Rectal smooth muscle tissue (tissue), 1 donor: ENCODE results near the gene CPT2.
A peak's percentile ranks its signal among the peaks of the same experiment; 100 is the strongest.

Source experiments
- H3K27ac ChIP-seq: one replicate; pipeline ENCODE4 v1.7.0; 2013; ENCODE audit warnings: low read depth, low read length, inconsistent platforms
- H3K27me3 ChIP-seq: one replicate; pipeline ENCODE4 v1.7.0; 2013; ENCODE audit warnings: low read length; ENCODE audit not compliant: control insufficient read depth, insufficient read depth
- H3K36me3 ChIP-seq: one replicate; pipeline ENCODE4 v1.7.0; 2013; ENCODE audit warnings: low read length; ENCODE audit not compliant: control insufficient read depth, insufficient read depth
- H3K4me1 ChIP-seq: one replicate; pipeline ENCODE4 v1.7.0; 2013; ENCODE audit warnings: low read length; ENCODE audit not compliant: control insufficient read depth, insufficient read depth
- H3K4me3 ChIP-seq: one replicate; pipeline ENCODE4 v1.7.0; 2013; ENCODE audit warnings: low read length
- H3K9ac ChIP-seq: one replicate; pipeline ENCODE4 v1.7.0; 2013; ENCODE audit warnings: low read length

Gene CPT2

DNA sequence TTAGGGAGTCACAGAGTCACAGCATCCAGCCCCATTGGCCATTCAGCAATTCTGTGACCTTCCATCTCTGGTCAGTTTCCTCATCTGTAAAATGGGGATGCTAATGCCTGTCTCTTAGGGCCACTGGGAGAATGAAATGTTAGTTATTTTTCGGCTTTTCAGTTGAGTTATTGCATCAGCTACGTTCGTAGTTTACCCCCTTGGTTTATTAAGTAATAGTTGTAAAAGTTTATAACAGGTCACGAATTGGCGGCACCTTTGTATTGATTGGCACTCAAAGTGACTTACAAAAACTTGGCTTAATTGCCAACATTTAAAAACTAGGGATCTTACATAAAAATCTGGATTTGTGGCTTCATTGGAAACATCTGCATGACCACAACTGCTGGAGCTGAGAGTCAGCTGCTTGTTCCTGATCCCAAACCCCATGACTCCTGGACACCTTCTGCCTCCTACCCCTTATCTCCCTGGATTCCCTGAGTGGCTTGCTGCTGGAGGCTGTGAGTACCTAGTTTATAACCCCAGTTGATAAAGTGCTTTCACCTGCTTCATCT is 31.1 kb upstream of the CPT2 start:
- H3K9ac ChIP-seq, result no peak overlapping the region
- no peak overlapping the region for H3K27ac ChIP-seq
- H3K4me3 ChIP-seq, result no peak overlapping the region
- no peaks in the 10 kb centered on the region for H3K36me3 ChIP-seq
- H3K4me1 ChIP-seq, result no peaks in the 10 kb centered on the region
- no peaks in the 10 kb centered on the region for H3K27me3 ChIP-seq

DNA sequence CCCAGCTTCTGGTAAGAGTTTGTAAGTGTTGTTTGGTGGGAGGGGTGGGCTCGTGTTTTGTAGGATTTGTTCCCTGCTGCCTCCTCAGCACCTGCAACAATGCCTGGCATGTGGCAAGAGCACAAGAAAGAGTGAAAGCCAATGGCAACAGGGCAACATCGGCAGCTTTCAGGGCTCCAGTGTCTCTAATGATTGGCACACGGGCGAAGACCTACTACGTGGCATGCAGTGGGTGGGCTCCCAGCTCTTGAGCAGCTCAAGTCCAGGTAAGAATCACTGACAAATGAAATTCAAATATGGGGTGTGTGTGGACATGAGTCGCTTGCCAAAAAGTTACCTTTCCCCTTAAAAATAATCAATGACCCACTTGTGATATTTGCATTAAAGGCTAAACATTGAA is 30.3 kb upstream of the CPT2 start:
- no peak overlapping the region for H3K4me3 ChIP-seq
- H3K36me3 ChIP-seq, result no peaks in the 10 kb centered on the region
- H3K27ac ChIP-seq, result no peak overlapping the region
- H3K27me3 ChIP-seq, result no peaks in the 10 kb centered on the region
- H3K4me1 ChIP-seq, result no peaks in the 10 kb centered on the region
- H3K9ac ChIP-seq, result no peak overlapping the region

DNA sequence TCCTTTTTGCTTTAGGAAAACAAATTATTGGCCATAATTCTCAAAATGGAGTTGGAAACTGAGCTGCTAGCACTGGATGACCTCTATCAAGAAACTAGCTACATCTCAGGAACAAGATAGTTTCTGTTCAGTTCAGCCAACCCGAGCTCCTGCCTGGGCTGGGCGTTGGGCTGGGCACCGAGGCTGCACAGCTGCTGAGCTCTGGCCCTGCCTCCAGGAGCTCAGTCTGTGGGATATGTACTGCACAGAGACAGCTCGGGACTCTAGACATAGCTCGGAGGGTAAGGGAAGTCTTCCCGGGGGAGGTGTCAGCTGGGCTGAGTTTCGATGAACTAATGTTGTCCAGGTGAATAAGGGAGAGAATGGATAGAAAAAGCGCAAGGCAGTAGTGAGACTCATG is 29.7 kb upstream of the CPT2 start:
- Histone ChIP-seq H3K4me3 (no peak overlapping the region), H3K4me1 (no peaks in the 10 kb centered on the region), H3K9ac (no peak overlapping the region), H3K27me3 (no peaks in the 10 kb centered on the region), H3K36me3 (no peaks in the 10 kb centered on the region), H3K27ac (no peak overlapping the region)

DNA sequence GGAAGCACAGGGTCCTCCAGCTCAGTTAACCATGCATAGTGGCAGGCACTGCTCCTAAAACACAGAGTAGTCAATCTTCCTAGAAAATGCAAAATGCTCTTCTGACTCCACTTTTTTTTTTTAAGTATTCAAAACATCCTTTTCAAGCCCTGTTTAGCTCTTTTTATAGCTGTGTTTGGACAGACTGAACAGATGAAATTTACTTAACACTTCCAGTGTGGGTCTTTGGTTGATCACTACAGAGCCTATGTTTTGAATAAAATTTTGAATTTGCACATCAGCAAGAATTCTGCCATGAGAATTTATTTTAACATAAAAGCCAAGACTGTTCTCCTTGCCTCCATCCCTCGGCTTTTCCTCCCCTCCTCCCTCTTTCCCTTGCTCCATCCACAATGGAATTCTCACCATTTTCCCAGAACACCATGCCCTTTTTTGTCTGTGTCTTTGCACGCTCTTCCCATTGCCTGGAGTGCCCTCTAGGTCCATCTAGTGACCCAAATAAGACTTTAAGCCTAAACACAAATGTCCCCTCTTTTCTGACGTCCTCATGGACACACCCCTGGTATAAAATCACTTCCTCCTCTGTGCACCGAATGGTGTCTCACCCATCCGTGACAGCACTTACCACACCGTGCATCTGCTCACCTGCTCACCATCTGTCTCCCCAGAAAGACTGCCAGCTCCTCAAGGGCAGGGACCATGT is 24.0 kb upstream of the CPT2 start:
- no peak overlapping the region for H3K9ac ChIP-seq

DNA sequence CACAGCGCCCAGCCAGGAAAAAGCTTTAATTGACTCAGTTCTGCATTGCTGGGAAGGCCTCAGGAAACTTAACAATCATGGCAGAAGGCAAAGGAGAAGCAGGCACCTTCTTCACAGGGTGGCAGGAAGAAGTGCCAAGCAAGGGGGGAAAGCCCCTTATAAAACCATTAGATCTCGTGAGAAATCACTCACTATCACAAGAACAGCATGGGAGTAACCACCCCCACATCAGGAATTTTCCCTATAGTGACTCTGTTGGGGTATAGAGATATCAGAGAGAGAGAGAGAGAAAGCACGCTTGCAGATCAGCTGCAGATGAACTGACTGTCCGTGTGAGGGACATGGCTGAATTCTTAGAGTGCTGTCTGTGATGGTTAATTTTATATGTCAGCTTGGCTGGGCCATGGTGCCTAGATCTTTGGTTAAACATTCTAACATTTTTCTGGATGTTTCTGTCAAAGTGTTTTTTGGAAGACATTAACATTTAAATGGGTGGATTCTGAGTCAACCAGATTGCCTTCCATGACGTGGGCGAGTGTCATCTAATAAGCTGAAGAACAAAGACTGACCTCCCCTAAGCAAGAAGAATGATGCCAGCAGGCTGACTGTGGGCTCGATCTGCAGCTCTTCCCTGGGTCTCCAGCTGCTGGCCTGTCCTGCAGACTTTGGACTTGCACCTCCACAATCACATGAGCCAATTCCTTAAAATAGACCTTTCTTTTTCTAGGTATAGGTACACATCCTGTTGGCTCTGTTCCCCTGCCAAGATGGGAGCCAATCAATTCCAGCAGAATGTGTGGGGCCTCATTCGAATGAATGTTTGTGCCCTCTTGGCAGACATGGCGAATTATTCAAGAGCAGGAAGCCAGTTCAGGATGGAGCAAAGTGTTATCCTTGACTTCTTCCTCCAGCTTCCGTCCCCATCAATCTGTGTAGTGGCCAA is 21.4 kb upstream of the CPT2 start:
- peaks cover 14% of the 10 kb centered on the region for H3K4me1 ChIP-seq
- H3K4me3 ChIP-seq, result no peak overlapping the region
- no peak overlapping the region for H3K27ac ChIP-seq
- H3K36me3 ChIP-seq, result no peaks in the 10 kb centered on the region
- H3K9ac ChIP-seq, result no peak overlapping the region
- H3K27me3 ChIP-seq, result no peaks in the 10 kb centered on the region

More for the DNA sequence above, 24.0 kb upstream of the CPT2 start:
- Histone ChIP-seq H3K36me3 (no peaks in the 10 kb centered on the region), H3K27me3 (no peaks in the 10 kb centered on the region), H3K4me3 (no peak overlapping the region), H3K27ac (peak overlapping the region; percentile 42), H3K4me1 (peaks cover 14% of the 10 kb centered on the region)

DNA sequence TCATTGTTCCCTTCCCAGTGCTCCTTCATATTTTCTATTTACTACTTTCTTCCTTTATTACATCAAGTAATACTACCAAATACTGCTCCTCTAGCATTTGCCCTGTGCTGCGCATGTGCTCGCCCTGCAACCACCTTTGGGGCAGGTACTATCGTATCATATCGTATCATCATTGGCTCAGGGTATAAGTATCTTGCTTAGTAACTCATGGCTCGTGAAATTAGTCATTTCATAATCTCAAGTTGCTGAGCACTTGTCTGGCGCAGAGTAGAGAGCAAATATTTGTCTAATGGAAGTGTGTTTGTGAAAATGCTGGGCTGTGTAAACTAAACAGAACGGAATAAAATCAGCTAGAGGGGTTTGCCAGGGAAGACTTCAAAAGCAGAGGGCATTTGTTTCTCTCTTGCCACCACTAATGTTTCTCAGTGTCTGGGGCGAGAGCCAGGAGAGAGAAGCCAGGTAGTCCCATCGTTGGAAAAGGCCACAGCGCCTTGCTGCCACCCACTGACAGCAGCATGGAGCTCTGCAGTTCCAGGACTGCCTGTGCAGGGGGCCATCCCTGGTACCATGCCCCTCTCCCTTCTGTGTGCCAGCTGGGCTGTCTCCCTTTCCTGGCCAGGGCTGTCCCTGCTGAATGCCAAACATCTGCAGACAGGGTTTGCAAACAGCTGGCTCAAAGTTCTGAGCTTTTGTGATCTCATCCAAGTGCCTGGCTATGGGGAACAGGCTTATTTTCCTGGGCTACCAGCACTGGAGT is 20.0 kb upstream of the CPT2 start:
- peak overlapping the region; percentile 53 for H3K27ac ChIP-seq
- no peak overlapping the region for H3K4me3 ChIP-seq
- H3K9ac ChIP-seq, result no peak overlapping the region
- peaks cover 14% of the 10 kb centered on the region for H3K4me1 ChIP-seq
- H3K36me3 ChIP-seq, result no peaks in the 10 kb centered on the region
- H3K27me3 ChIP-seq, result no peaks in the 10 kb centered on the region

DNA sequence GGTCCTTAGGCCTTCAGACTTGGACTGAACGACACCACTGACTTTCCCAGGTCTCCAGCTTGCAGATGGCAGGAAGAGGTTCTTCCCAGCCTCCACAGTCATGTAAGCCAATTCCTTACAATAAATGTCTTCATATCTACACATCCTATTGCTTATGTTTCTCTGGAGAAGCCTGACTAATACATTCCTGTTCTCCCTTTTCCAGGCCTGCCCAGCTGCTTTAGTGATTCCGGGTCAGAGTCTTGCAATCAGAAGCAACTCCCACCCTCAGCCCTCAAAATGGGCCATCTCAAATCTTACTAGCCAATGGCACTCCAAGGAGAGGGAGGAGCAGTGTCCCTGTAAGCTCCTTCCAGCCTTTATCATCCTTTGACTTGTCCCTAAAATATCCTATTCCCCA is 16.4 kb upstream of the CPT2 start:
- no peaks in the 10 kb centered on the region for H3K27me3 ChIP-seq
- no peak overlapping the region for H3K27ac ChIP-seq
- no peaks in the 10 kb centered on the region for H3K36me3 ChIP-seq
- no peak overlapping the region for H3K9ac ChIP-seq
- H3K4me3 ChIP-seq, result no peak overlapping the region
- peaks cover 11% of the 10 kb centered on the region for H3K4me1 ChIP-seq

DNA sequence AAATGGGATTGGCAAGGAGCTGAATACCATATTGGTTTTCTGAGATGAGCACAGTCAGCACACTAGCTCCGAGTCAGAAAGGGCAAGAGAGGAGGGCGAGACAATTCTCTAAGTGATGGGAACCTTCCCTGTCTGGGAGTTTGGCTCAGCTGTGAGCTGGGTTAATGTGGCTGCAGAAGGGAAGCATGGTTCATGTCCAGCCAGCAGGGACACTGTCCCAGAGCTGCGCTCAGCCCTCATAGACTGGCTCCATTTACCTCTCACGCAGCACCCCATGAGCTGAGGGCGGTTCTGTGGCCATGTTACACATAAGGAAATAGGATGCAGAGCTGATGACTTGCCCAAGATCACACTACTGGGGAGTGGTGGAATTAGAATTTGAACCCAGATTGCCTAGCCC is 15.7 kb upstream of the CPT2 start:
- Histone ChIP-seq H3K27me3 (no peaks in the 10 kb centered on the region), H3K4me1 (peaks cover 11% of the 10 kb centered on the region), H3K27ac (no peak overlapping the region), H3K9ac (no peak overlapping the region), H3K4me3 (no peak overlapping the region), H3K36me3 (no peaks in the 10 kb centered on the region)

DNA sequence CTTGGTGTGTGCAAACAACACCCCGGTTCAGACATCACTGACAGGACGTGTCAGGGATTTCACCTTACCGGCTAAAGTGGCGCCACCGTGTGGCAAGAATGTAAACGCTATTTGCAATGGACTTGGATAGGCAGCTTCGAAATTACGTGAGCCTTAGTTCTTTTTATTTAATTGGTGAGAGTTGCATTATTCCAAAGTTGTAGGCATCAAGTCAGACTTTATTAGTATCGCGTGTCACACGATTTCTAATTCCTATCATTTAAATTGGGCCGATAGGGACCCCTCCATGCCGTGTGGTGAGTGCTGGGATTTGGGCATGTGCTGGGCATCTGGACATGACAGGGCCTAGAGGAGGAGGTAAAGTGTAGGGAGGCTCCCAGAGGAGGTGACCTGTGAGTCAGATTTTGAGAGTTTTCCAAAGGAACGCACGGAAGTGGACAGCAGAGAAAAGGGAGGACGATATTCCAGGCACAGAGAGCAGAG is 14.5 kb upstream of the CPT2 start:
- no peaks in the 10 kb centered on the region for H3K27me3 ChIP-seq
- H3K4me1 ChIP-seq, result peaks cover 1% of the 10 kb centered on the region
- no peak overlapping the region for H3K4me3 ChIP-seq
- H3K9ac ChIP-seq, result no peak overlapping the region
- H3K27ac ChIP-seq, result no peak overlapping the region
- H3K36me3 ChIP-seq, result no peaks in the 10 kb centered on the region

DNA sequence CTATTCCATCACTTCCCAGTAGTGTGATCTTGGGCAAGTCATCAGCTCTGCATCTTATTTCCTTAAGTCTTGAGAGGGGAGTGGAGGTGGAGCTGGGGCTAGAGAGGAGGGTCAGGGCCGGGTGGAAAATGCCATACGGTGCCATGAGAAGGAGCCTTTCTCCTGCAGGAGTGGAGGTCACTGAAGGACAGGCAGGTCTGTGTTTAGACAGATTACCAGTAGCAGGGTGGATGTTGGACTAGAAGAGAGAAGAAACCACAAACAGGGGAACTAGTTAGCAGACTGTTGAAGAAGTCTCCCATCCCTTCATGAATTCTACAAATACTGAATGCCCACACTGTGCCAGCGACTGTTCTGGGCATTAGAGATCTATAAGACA is 13.9 kb upstream of the CPT2 start:
- Histone ChIP-seq H3K9ac (no peak overlapping the region), H3K27me3 (no peaks in the 10 kb centered on the region), H3K27ac (no peak overlapping the region), H3K36me3 (no peaks in the 10 kb centered on the region), H3K4me1 (no peaks in the 10 kb centered on the region), H3K4me3 (no peak overlapping the region)

DNA sequence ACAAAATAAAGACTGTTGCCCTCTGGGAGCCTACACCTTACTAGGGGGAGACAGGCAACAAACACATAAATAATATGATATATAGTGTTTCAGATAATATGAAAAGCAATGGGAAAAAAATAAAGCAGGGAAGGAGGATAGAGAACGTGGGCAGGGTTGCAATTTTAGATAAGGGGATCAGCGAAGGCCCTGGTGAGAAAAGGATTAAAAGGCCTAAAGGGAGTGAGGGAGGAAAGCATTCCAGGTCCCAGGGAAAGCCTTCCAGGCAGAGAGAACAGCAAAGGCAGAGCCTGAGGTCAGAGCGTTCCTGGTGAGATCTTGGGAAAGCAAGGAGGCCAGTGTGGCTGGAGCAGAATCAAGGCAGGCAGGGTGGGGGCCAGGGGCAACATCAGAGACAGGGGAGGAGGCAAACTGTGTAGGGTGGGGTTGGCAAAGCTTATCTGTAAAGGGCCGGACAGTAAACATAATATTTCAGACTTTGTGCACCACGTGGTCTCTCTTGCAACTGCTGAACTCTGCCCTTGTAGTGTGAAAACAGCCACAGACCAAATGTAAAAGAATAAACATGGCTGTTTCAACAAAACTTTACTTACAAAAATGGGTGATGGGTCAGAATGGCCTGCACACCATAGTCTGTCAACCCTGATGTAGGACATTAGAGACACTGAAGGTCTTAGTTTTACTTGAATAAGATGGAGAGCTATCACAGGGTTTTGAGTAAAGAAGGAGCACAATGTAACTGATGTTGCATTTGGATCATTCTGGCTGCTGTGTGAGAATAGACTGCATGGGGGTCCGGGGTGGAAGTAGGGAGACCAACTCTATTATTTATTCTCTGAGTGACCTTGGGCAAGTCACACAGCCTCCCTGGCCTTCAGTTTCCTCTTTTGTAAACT is 13.3 kb upstream of the CPT2 start:
- Histone ChIP-seq H3K27ac (no peak overlapping the region), H3K4me3 (no peak overlapping the region), H3K4me1 (no peaks in the 10 kb centered on the region), H3K36me3 (no peaks in the 10 kb centered on the region), H3K9ac (no peak overlapping the region), H3K27me3 (no peaks in the 10 kb centered on the region)
